Measurements from ENCODE around the gene SDHA. TPM values are rescaled to one million over a fixed set of nuclear protein-coding genes. Genes with fewer than 3 reads are reported as not detected.

Gene SDHA
- total and polyA plus RNA-seq, 10 of the 15 experiments (the other 5 are each of a cell fraction or from before 2014, with no cell fraction given): 63.3 to 205 (median 104) TPM

DNA sequence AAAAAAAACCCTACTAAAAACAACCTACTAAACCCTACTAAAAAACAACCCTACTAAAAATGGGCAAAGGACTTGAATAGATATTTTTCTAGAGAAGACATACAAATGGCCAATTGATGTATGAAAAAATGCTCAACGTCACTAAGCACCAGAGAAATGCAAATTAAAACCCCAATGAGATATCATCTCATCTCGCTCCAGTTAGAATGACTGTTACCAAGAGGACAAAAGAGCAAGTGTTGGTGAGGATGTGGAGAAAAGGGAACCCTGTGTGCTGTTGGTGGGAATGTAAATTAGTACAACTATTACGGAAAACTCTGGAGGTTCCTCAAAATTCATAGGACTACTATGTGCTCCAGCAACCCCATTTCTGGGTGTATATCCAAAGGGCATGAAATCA is 10.8 kb downstream of the SDHA start (continued):
- TF ChIP-seq, protein P1, sequence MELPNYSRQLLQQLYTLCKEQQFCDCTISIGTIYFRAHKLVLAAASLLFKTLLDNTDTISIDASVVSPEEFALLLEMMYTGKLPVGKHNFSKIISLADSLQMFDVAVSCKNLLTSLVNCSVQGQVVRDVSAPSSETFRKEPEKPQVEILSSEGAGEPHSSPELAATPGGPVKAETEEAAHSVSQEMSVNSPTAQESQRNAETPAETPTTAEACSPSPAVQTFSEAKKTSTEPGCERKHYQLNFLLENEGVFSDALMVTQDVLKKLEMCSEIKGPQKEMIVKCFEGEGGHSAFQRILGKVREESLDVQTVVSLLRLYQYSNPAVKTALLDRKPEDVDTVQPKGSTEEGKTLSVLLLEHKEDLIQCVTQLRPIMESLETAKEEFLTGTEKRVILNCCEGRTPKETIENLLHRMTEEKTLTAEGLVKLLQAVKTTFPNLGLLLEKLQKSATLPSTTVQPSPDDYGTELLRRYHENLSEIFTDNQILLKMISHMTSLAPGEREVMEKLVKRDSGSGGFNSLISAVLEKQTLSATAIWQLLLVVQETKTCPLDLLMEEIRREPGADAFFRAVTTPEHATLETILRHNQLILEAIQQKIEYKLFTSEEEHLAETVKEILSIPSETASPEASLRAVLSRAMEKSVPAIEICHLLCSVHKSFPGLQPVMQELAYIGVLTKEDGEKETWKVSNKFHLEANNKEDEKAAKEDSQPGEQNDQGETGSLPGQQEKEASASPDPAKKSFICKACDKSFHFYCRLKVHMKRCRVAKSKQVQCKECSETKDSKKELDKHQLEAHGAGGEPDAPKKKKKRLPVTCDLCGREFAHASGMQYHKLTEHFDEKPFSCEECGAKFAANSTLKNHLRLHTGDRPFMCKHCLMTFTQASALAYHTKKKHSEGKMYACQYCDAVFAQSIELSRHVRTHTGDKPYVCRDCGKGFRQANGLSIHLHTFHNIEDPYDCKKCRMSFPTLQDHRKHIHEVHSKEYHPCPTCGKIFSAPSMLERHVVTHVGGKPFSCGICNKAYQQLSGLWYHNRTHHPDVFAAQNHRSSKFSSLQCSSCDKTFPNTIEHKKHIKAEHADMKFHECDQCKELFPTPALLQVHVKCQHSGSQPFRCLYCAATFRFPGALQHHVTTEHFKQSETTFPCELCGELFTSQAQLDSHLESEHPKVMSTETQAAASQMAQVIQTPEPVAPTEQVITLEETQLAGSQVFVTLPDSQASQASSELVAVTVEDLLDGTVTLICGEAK (IDR thresholded peaks at IDR 0.05; ENCODE audit: borderline replicate concordance): no peak

DNA sequence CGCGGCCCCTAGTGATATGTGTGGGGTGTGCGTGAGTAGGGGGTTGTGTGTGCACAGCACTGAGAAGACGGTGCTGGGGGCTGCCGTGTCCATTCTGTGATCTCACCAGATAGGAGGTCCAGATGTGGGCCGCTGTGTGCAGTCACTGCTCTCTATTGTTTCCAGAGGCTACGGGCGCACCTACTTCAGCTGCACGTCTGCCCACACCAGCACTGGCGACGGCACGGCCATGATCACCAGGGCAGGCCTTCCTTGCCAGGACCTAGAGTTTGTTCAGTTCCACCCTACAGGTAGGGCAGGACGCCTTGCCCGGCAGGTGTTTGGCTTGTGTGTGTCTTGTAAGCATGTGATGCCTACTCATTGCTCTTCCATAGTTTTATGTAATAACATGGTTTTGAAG is 12.6 kb downstream of the SDHA start:
- WGBS (ENCODE audit: insufficient coverage, insufficient replicate concordance, low lambda C conversion rate, missing lambda C conversion rate): 99% methylated on average over 14 of the region's 14 CpGs
- in situ Hi-C loops (cut with MboI) (no loop called here), intact Hi-C loops (cut with micrococcal nuclease; ENCODE audit: unreplicated experiment) (no loop called here)
- ATAC-seq: no peak
- Histone ChIP-seq H3K36me3 (ENCODE audit: control insufficient read depth in 2 of 2, insufficient read depth in 2 of 2, low read length in 1 of 2) (peaks cover 14 to 15% of the 10 kb centered on the region in 2 experiments), H3K9me3 (replicated peaks; ENCODE audit: control insufficient read depth, insufficient read depth, low read length) (no peaks in the 10 kb centered on the region), H2AFZ (ENCODE audit: control insufficient read depth, low read depth, low read length) (no peak overlapping the region), H3K4me2 (ENCODE audit: control insufficient read depth, insufficient read depth) (no peak overlapping the region), H3K27ac (ENCODE audit: control insufficient read depth, insufficient read depth) (no peak overlapping the region), H3K9ac (ENCODE audit: control insufficient read depth, insufficient read depth, low read length) (no peak overlapping the region), H3K79me2 (ENCODE audit: control insufficient read depth, insufficient read depth, low read length) (no peaks in the 10 kb centered on the region), H3K27me3 (replicated peaks in 1 of 2; ENCODE audit: control insufficient read depth in 2 of 2, insufficient read depth in 2 of 2, low read length in 1 of 2) (no peaks in the 10 kb centered on the region), H3K4me1 (ENCODE audit: control insufficient read depth, insufficient read depth, low read length) (no peaks in the 10 kb centered on the region), H3K4me3 (no peak overlapping the region), H4K20me1 (ENCODE audit: control insufficient read depth, insufficient read depth) (no peaks in the 10 kb centered on the region)
- no peak for TF ChIP-seq SREBF1 (IDR thresholded peaks at IDR 0.05; ENCODE audit: low read length)
- TF ChIP-seq ZNF622 (IDR thresholded peaks at IDR 0.05): no peak
- no peak for TF ChIP-seq FOXM1 (IDR thresholded peaks at IDR 0.05; ENCODE audit: low read depth, low read length)
- TF ChIP-seq, protein P2, sequence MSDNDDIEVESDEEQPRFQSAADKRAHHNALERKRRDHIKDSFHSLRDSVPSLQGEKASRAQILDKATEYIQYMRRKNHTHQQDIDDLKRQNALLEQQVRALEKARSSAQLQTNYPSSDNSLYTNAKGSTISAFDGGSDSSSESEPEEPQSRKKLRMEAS (IDR thresholded peaks at IDR 0.05; ENCODE audit: low read depth, low read length): no peak
- TF ChIP-seq SP1 (IDR thresholded peaks at IDR 0.05; ENCODE audit: low read depth, low read length): no peak
- TF ChIP-seq ZNF24 (IDR thresholded peaks at IDR 0.05): no peak
- TF ChIP-seq GABPA (IDR thresholded peaks at IDR 0.05; ENCODE audit: low read depth): no peak
- TF ChIP-seq MYC (IDR thresholded peaks at IDR 0.05; ENCODE audit: insufficient read depth, insufficient read length, insufficient replicate concordance, low read length, severe bottlenecking): no peak
- no peak for TF ChIP-seq PAX8 (IDR thresholded peaks at IDR 0.05)
- TF ChIP-seq, protein P3, sequence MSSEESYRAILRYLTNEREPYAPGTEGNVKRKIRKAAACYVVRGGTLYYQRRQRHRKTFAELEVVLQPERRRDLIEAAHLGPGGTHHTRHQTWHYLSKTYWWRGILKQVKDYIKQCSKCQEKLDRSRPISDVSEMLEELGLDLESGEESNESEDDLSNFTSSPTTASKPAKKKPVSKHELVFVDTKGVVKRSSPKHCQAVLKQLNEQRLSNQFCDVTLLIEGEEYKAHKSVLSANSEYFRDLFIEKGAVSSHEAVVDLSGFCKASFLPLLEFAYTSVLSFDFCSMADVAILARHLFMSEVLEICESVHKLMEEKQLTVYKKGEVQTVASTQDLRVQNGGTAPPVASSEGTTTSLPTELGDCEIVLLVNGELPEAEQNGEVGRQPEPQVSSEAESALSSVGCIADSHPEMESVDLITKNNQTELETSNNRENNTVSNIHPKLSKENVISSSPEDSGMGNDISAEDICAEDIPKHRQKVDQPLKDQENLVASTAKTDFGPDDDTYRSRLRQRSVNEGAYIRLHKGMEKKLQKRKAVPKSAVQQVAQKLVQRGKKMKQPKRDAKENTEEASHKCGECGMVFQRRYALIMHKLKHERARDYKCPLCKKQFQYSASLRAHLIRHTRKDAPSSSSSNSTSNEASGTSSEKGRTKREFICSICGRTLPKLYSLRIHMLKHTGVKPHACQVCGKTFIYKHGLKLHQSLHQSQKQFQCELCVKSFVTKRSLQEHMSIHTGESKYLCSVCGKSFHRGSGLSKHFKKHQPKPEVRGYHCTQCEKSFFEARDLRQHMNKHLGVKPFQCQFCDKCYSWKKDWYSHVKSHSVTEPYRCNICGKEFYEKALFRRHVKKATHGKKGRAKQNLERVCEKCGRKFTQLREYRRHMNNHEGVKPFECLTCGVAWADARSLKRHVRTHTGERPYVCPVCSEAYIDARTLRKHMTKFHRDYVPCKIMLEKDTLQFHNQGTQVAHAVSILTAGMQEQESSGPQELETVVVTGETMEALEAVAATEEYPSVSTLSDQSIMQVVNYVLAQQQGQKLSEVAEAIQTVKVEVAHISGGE (CRISPR knock-in tag; IDR thresholded peaks at IDR 0.05): no peak
- TF ChIP-seq, protein P4, sequence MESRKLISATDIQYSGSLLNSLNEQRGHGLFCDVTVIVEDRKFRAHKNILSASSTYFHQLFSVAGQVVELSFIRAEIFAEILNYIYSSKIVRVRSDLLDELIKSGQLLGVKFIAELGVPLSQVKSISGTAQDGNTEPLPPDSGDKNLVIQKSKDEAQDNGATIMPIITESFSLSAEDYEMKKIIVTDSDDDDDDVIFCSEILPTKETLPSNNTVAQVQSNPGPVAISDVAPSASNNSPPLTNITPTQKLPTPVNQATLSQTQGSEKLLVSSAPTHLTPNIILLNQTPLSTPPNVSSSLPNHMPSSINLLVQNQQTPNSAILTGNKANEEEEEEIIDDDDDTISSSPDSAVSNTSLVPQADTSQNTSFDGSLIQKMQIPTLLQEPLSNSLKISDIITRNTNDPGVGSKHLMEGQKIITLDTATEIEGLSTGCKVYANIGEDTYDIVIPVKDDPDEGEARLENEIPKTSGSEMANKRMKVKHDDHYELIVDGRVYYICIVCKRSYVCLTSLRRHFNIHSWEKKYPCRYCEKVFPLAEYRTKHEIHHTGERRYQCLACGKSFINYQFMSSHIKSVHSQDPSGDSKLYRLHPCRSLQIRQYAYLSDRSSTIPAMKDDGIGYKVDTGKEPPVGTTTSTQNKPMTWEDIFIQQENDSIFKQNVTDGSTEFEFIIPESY (IDR thresholded peaks at IDR 0.05): no peak
- no peak for TF ChIP-seq ZBED1 (IDR thresholded peaks at IDR 0.05; ENCODE audit: borderline replicate concordance)
- no peak for FAIRE-seq
- no TSS peak for BruUV-seq (replicated peaks)
- DNase-seq (ENCODE audit: low read depth, low spot score): no peak
- CTCF ChIA-PET: no interaction called here
- SMC1A ChIA-PET (ENCODE audit: uncharacterized antibody, unreplicated experiment): no interaction called here
- POLR2A ChIA-PET: no interaction called here
- RAD21 ChIA-PET (ENCODE audit: unreplicated experiment): no interaction called here

Measured in GM12878 (cell line).